SW480 (cell line): ENCODE data around the gene KIR2DL1.
"Not testable (repeated sequence)": the region's sequence is repeated elsewhere in the genome, so short reads cannot be mapped to it uniquely, and the experiment has no call there.

Experiments
- DNase-seq: peaks from one replicate; pipeline ENCODE4 v3.0.0-alpha.2; 2016; ENCODE audit warnings: low spot score

The KIR2DL1 gene

GRCh38 chr19:54769646-54770045 is at the start of gene KIR2DL1:
Gene KIR2DL1 (plus strand): TSS chr19:54769793. CDS start chr19:54769851, 58 bp downstream.
- not testable (repeated sequence) for DNase-seq

- DNase-seq: no peak
These were observed 45.5 kb upstream of the KIR2DL1 start, which contains the start of gene KIR3DL3 for GRCh38 chr19:54724142-54724541. Gene KIR3DL3 (plus strand): TSS chr19:54724442. CDS start chr19:54724497, 55 bp downstream.

GRCh38 chr19:54724644-54725043 is 44.9 kb upstream of the KIR2DL1 start:
- no peak for DNase-seq

GRCh38 chr19:54725321-54725720 is 44.3 kb upstream of the KIR2DL1 start:
- no peak for DNase-seq

GRCh38 chr19:54727562-54727961 is 42.0 kb upstream of the KIR2DL1 start:
- no peak for DNase-seq

- no peak for DNase-seq
These were observed 41.4 kb upstream of the KIR2DL1 start for GRCh38 chr19:54728167-54728566.

GRCh38 chr19:54729416-54730188 is 40.0 kb upstream of the KIR2DL1 start:
- no peak for DNase-seq

GRCh38 chr19:54731191-54731590 is 38.4 kb upstream of the KIR2DL1 start:
- no peak for DNase-seq

- DNase-seq: not testable (repeated sequence)
These were observed 31.3 kb upstream of the KIR2DL1 start, which contains the start of gene KIR2DL3 for GRCh38 chr19:54738306-54738705. Gene KIR2DL3 (plus strand): TSS chr19:54738513. CDS start chr19:54738546, 33 bp downstream.

GRCh38 chr19:54738715-54739114 is 30.9 kb upstream of the KIR2DL1 start:
- DNase-seq: no peak

- DNase-seq: no peak
These were observed 29.8 kb upstream of the KIR2DL1 start for GRCh38 chr19:54739587-54740497.

GRCh38 chr19:54741950-54742349 is 27.6 kb upstream of the KIR2DL1 start:
- DNase-seq: not testable (repeated sequence)

- not testable (repeated sequence) for DNase-seq
These were observed 25.5 kb upstream of the KIR2DL1 start for GRCh38 chr19:54744080-54744479.

- not testable (repeated sequence) for DNase-seq
These were observed 21.8 kb upstream of the KIR2DL1 start for GRCh38 chr19:54747614-54748322.

- not testable (repeated sequence) for DNase-seq
These were observed 19.3 kb upstream of the KIR2DL1 start for GRCh38 chr19:54750276-54750675.

- not testable (repeated sequence) for DNase-seq
These were observed 13.1 kb upstream of the KIR2DL1 start for GRCh38 chr19:54756204-54757110.

GRCh38 chr19:54758577-54758976 is 11.0 kb upstream of the KIR2DL1 start:
- not testable (repeated sequence) for DNase-seq

GRCh38 chr19:54764219-54764618 is 5.4 kb upstream of the KIR2DL1 start:
- DNase-seq: not testable (repeated sequence)

- DNase-seq: not testable (repeated sequence)
These were observed 3.1 kb upstream of the KIR2DL1 start for GRCh38 chr19:54766464-54766863.

- not testable (repeated sequence) for DNase-seq
These were observed 918 bp downstream of the KIR2DL1 start for GRCh38 chr19:54770511-54770910.
